Esophagus muscularis mucosa (tissue), 3 donors: ENCODE measurements around the gene FRA10AC1.

Source experiments
- POLR2A ChIP-seq: fragments of 450-650 bp; IDR thresholded peaks from one replicate; pipeline ENCODE4 v1.6.1; 2017; ENCODE audit warnings: antibody characterized with exemption, moderate library complexity, mild to moderate bottlenecking, low read depth
- TF ChIP-seq, protein P1 (sequence below), 3 experiments: fragments of 200-600 bp in 2 of 3; fragments of 450-650 bp in 1 of 3; sonication (generic) in 2 of 3; IDR thresholded peaks; one replicate each; pipeline ENCODE4 v1.5.1; 2017 to 2019; ENCODE audit warnings: antibody characterized with exemption in 3 of 3, mild to moderate bottlenecking in 2 of 3, moderate library complexity in 1 of 3

DNA sequence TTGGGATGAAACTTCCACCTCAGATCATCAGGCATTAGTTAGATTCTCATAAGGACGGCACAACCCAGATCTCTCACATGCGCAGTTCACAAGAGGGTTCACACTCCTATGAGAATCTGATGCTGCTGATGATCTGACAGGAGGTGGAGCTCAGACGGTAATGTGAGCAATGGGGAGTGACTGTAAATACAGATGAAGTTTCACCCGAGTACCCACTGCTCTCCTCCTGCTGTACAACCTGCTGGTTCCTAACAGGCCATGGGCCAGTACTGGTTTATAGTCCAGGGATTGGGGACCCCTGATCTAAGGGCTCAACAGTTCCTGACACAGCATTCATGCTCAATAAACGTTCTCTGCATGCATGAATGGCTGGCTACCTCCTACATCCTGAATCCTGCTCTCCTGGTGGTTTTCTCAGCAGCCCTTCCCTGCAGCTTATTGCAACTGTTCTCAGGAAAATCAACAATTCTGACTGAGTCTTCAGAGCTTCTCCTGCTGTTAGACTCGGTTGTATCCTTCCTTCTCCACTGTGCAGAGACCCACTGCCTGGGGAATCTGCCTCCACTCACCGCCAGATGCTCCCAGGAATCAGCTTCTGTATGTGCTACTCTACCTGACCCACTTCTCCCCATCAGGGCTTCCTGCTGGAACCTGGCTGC lies 72.6 kb downstream of the FRA10AC1 start:
- TF ChIP-seq, protein P1, sequence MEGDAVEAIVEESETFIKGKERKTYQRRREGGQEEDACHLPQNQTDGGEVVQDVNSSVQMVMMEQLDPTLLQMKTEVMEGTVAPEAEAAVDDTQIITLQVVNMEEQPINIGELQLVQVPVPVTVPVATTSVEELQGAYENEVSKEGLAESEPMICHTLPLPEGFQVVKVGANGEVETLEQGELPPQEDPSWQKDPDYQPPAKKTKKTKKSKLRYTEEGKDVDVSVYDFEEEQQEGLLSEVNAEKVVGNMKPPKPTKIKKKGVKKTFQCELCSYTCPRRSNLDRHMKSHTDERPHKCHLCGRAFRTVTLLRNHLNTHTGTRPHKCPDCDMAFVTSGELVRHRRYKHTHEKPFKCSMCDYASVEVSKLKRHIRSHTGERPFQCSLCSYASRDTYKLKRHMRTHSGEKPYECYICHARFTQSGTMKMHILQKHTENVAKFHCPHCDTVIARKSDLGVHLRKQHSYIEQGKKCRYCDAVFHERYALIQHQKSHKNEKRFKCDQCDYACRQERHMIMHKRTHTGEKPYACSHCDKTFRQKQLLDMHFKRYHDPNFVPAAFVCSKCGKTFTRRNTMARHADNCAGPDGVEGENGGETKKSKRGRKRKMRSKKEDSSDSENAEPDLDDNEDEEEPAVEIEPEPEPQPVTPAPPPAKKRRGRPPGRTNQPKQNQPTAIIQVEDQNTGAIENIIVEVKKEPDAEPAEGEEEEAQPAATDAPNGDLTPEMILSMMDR (IDR thresholded peaks at IDR 0.05), result no peak
- no peak for TF ChIP-seq POLR2A
